Left cardiac atrium (tissue), 4 donors: ENCODE data around the gene GXYLT2. TPM values are rescaled to one million over a fixed set of nuclear protein-coding genes. Genes with fewer than 3 reads are reported as not detected.
"Not testable (repeated sequence)": the region's sequence is repeated elsewhere in the genome, so short reads cannot be mapped to it uniquely, and the experiment has no call there.

Experiments used
- ATAC-seq, 2 donors: fragments of 200-7000 bp; cut with Tn5 transposase; one replicate each; pipeline ENCODE4 v1.9.1; 2020; ENCODE audit warnings: mild to moderate bottlenecking in 2 of 2, moderate library complexity in 2 of 2
- DNase-seq: peaks from one replicate; pipeline ENCODE4 v3.0.0-alpha.2; 2020
- intact Hi-C, 2 donors: fragments of 100-400 bp; cut with DNase I; formaldehyde crosslinking; loops; one replicate each; pipeline versions ENCODE4 v1.14.1 to v1.15.1; 2022 to 2023
- total RNA-seq, 2 donors: library from RNA; stranded (reverse); fragmentation: NEBNext Ultra II Directional; extraction: Animal tissue kit (Norgen Biotek cat#: 25700); gene quantifications; one replicate each; pipeline ENCODE4 v1.2.1, GENCODE V29; 2021
- donor health status: DM: no; HTN: yes; CAD: no.
- donor health status: DM: no; HTN: yes; CAD: no; lungs with severe emphysema.
- donor health status: DM: yes; HTN: yes; CAD: no.
- donor health status: Dilated cardiomyopathy.

GXYLT2 gene
- total RNA-seq, 2 donors from 2014 or later = 26.3 to 27.4 TPM

- intact Hi-C loops = loop anchor here in 1 of 2 donors (5.0 kb wide), 1 partner anchor 64 kb away; no protein-coding TSS in a partner anchor
- DNase-seq = no peak
- no peak for ATAC-seq
These were observed 28.4 kb downstream of the GXYLT2 start for GRCh38 chr3:72916250-72916649.

DNA sequence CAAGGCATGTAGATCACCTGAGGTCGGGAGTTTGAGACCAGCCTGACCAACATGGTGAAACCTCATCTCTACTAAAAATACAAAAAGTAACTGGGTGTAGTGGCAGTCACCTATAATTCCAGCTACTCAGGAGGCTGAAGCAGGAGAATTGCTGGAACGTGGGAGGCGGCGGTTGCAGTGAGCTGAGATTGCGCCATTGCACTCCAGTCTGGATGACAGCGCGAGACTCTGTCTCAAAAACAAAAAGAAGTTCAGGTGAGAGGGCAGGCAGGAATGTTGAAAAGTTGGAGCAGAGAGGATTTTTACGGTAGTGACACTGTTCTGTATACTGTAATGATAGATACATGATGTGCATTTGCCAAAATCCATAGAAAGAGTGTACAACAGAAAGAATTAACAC lies 31.7 kb downstream of the GXYLT2 start:
- ATAC-seq (no peak), DNase-seq (no peak)
- intact Hi-C loops = loop anchor here in 1 of 2 donors (5.0 kb wide), 1 partner anchor 67 kb away; no protein-coding TSS in a partner anchor

GRCh38 chr3:72924055-72924454 lies 36.2 kb downstream of the GXYLT2 start:
- DNase-seq = no peak
- intact Hi-C loops = no loop called here

DNA sequence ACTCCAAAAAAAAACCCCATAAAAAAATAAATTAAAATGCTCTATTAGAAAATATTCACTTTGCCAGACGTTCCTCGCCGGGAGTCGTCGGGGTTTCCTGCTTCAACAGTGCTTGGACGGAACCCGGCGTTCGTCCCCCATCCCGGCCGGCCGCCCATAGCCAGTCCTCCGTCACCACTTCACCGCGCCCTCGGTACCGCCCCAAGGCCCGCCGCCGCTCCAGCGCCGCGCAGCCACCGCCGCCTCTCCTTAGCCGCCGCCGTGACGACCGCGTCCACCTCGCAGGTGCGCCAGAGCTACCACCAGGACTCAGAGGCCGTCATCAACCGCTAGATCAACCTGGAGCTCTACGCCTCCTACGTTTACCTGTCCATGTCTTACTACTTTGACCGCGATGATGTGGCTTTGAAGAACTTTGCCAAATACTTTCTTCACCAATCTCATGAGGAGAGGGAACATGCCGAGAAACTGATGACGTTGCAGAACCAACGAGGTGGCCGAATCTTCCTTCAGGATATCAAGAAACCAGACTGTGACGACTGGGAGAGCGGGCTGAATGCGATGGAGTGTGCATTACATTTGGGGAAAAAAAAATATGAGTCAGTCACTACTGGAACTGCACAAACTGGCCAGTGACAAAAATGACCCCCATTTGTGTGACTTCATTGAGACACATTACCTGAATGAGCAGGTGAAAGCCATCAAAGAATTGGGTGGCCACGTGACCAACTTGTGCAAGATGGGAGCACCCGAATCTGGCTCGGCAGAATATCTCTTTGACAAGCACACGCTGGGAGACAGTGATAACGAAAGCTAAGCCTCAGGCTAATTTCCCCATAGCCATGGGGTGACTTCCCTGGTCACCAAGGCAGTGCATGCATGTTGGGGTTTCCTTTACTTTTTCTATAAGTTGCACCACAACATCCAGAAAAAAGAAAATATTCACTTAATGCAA lies 41.2 kb downstream of the GXYLT2 start:
- DNase-seq, ATAC-seq, intact Hi-C loops: not testable (repeated sequence)

More at GRCh38 chr3:72924055-72924454, 36.2 kb downstream of the GXYLT2 start:
- ATAC-seq = no peak

- intact Hi-C loops = loop anchor here in 1 of 2 donors (10.0 kb wide), 1 partner anchor 154 kb away; no protein-coding TSS in a partner anchor
- ATAC-seq (no peak), DNase-seq (no peak)
These were observed 42.9 kb downstream of the GXYLT2 start for GRCh38 chr3:72930754-72931153.

- intact Hi-C loops = loop anchor here in 1 of 2 donors (10.0 kb wide), 1 partner anchor 152 kb away; no protein-coding TSS in a partner anchor
- DNase-seq = no peak
- ATAC-seq = no peak
These were observed 44.6 kb downstream of the GXYLT2 start for GRCh38 chr3:72932416-72932815.

- intact Hi-C loops = loop anchor here in 1 of 2 donors (2.0 to 10.0 kb wide), 3 partner anchors 59 to 146 kb away; partner anchors contain the start of gene PPP4R2
- ATAC-seq (peak; percentile 92 to 96), DNase-seq (peak; percentile 60)
These were observed 50.8 kb downstream of the GXYLT2 start for GRCh38 chr3:72938471-72939265.

- ATAC-seq = no peak
- no peak for DNase-seq
- intact Hi-C loops = loop anchor here in 1 of 2 donors (5.0 kb wide), 1 partner anchor 121 kb away; the partner anchor contains the start of gene EBLN2
These were observed 53.4 kb downstream of the GXYLT2 start for GRCh38 chr3:72941245-72941644.

- intact Hi-C loops = loop anchor here in 1 of 2 donors (5.0 kb wide), 1 partner anchor 120 kb away; the partner anchor contains the start of gene EBLN2
- ATAC-seq (no peak), DNase-seq (no peak)
These were observed 54.6 kb downstream of the GXYLT2 start for GRCh38 chr3:72942427-72942826.

GRCh38 chr3:72944696-72945095 lies 56.9 kb downstream of the GXYLT2 start:
- ATAC-seq (no peak), DNase-seq (no peak)
- intact Hi-C loops = loop anchor here in 1 of 2 donors (5.0 kb wide), 1 partner anchor 118 kb away; the partner anchor contains the start of gene EBLN2

GRCh38 chr3:72947715-72948490 lies 60.1 kb downstream of the GXYLT2 start:
- DNase-seq (no peak), ATAC-seq (peak in 1 of 2 donors; percentile 61)
- intact Hi-C loops = no loop called here

DNA sequence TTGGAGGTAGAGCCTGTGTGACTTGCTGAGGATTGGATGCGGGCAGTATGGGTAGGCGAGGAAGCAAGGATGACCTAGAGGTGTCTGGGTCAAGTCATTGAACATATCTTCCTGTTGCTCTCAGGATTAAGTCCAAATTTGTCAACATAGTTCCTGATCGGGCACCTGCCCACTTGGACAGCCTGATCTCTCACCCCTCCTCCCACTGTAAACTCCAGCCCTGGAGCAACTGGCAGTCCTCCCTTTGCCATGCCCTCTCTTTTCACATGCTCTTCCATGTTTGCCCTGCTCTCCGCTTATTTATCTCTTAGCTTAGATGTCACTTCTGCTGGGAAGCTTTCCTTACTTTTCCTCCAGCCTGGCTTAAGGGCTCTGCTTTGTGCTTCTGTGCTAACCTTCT lies 61.2 kb downstream of the GXYLT2 start:
- no peak for DNase-seq
- intact Hi-C loops = no loop called here
- peak in 1 of 2 donors; percentile 21 for ATAC-seq

- DNase-seq (no peak), ATAC-seq (no peak)
- intact Hi-C loops = no loop called here
These were observed 62.5 kb downstream of the GXYLT2 start for GRCh38 chr3:72950372-72950771.

DNA sequence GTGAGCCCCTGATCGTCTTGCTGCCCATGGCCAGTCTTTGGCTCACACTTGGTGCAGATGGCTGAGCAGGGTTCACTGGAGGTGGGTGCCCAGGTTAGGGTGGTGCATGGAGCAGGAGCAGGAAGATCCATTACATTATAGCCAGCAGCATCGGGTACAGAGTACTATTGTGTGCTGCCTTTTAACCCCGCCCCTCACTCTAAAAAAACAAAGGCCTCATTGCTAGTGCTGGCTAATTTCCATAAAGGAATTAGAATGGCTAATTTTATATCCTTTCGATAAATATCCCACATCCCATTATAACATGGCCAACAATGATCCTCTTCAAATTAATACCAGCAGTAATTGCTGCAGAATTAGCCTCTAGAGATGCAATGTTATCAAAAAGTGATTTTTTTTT lies 63.0 kb downstream of the GXYLT2 start:
- intact Hi-C loops = no loop called here
- DNase-seq (no peak), ATAC-seq (no peak)

GRCh38 chr3:72951259-72951722 lies 63.4 kb downstream of the GXYLT2 start:
- no peak for ATAC-seq
- intact Hi-C loops = no loop called here
- DNase-seq = no peak

DNA sequence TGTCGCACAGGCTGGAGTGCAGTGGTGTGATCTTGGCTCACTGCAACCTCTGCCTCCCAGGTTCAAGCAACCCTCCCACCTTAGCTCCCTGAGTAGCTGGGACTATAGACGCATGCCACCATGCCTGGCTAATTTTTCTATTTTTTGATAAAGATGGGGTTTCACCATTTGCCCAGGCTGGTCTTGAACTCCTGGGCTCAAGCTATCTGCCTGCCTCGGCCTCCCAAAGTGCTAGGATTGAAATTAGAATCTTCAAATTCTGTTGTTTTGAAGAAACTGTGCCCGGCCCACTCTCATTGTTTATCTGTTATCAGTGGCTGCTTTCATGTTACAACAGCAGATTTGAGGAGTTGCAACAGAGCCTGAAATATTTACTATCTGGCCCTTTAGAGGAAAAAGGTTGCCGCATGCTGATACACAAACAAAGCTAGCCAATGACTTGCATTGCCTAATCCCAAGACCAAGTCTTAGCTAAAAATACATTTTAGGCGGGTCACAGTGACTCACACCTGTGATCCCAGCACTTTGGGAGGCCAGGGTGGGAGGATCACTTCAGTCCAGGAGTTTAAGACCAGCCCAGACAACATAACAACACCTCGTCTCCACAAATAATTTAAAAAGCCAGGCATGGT lies 65.6 kb downstream of the GXYLT2 start:
- intact Hi-C loops = no loop called here
- no peak for DNase-seq
- peak in 1 of 2 donors; percentile 61 for ATAC-seq

DNA sequence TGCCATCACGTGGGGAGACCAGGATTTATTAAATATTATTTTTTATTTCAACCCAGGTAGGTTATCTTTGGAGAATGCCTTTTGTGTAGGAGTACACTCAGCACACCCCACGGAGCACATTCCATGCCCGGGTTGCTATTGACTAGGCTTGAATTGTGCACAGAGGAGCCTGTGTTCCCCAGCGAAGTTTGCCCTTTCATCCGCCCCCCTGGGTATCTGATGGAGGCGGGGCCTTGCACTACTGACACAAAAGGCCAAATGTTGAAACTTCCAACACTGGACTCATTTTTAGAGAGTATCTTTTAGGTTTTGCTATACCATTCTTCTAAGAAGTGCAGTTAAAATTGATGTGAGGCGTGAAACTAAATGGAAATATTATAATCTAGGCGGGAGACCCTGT lies 69.5 kb downstream of the GXYLT2 start:
- ATAC-seq = peak in 1 of 2 donors; percentile 53
- DNase-seq = no peak
- intact Hi-C loops = no loop called here

DNA sequence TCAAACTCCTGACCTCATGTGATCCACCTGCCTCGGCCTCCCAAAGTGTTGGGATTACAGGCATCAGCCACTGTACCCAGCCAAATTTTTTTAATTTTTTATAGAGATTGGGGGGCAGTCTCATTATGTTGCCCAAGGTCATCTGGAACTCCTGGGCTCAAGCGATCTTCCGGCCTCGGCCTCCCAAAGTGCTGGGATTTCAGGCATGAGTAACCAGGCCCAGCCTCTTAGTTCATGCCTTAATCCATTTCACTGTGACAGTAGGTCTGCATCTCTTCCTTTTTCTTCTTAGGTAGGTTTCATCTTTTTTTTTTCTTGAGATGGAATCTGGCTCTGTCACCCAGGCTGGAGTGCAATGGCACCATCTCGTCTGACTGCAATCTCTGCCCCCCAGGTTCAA lies 71.5 kb downstream of the GXYLT2 start:
- ATAC-seq = no peak

More for the DNA sequence above, 71.5 kb downstream of the GXYLT2 start:
- intact Hi-C loops = no loop called here
- no peak for DNase-seq
